GM10266 (cell line): ENCODE results near the gene ITGA4.

ENCODE experiments used
- DNase-seq: peaks from one replicate; pipeline ENCODE4 v3.0.0; 2012; ENCODE audit errors: extremely low spot score
- TF ChIP-seq, protein P1 (sequence below): IDR thresholded peaks from 2 replicates; pipeline ENCODE4 v1.5.1; 2012; ENCODE audit warnings: mild to moderate bottlenecking, low read depth; ENCODE audit not compliant: control insufficient read depth, insufficient read depth; ENCODE audit errors: missing control alignments

The ITGA4 gene

GRCh38 chr2:181554061-181554830 is 97.1 kb downstream of the ITGA4 start:
- no peak for DNase-seq
- TF ChIP-seq, protein P1, sequence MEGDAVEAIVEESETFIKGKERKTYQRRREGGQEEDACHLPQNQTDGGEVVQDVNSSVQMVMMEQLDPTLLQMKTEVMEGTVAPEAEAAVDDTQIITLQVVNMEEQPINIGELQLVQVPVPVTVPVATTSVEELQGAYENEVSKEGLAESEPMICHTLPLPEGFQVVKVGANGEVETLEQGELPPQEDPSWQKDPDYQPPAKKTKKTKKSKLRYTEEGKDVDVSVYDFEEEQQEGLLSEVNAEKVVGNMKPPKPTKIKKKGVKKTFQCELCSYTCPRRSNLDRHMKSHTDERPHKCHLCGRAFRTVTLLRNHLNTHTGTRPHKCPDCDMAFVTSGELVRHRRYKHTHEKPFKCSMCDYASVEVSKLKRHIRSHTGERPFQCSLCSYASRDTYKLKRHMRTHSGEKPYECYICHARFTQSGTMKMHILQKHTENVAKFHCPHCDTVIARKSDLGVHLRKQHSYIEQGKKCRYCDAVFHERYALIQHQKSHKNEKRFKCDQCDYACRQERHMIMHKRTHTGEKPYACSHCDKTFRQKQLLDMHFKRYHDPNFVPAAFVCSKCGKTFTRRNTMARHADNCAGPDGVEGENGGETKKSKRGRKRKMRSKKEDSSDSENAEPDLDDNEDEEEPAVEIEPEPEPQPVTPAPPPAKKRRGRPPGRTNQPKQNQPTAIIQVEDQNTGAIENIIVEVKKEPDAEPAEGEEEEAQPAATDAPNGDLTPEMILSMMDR = no peak

DNA sequence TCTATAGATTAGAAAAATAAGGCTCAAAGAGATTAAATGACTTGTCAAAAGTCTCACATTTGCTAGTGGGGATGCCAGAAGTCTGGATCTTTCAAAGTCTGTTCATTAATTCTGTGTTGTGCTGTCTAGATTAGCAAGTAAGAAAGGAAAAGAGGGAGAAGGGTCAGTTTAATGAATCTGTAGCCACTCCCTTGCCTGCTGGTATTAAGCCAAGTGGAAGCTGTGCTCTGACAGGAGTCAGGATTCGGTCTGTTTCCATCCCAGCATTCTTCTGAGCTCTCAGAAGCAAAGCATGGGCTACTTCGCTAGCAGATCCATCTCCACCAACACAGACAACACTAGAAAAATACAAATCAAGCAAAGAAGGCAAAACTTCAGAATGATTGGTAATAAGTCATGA is 101.2 kb downstream of the ITGA4 start:
- no peak for DNase-seq
- TF ChIP-seq, protein P1 = no peak

GRCh38 chr2:181563101-181563692 is 106.0 kb downstream of the ITGA4 start:
- TF ChIP-seq, protein P1 = no peak
- DNase-seq = peak; percentile 7

DNA sequence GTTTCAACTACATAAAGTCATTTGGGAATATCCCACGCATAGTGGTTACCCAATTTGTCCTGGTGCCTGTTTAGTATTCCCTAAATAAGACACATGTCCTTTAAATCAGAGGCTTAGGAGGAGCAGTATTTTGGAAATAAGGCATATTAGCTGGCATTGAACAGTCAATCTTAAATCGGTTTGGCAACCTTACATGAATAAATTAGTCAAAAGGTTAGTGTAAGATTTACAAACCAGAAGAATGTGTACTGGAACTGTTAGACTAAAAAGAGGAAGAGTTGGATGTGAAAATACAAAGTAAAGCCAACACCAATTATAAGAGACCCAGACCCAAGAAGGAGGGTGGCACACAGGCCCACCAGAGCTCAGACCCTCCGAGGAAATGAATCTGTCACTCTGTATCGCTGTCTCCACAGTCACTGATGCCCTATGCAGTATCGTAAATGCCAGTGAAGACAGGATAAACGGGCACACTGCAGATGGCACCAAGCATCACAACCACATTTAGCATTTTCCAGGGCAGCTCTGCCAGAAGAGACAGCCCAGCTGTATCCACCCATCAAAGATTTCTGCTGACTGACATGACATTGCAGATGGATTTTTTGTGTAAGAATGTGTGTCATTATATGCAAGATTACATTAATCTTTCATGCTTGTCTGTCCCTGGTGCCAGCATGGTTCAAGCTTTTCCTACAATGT is 109.3 kb downstream of the ITGA4 start:
- no peak for DNase-seq
- TF ChIP-seq, protein P1 = no peak

GRCh38 chr2:181570059-181570458 is 112.9 kb downstream of the ITGA4 start:
- DNase-seq = no peak
- TF ChIP-seq, protein P1 = no peak

- TF ChIP-seq, protein P1 = peak; percentile 18
- DNase-seq = no peak
Measured at GRCh38 chr2:181570833-181571661, 113.9 kb downstream of the ITGA4 start.
